Neural crest cell (in vitro differentiated cells): ENCODE data around the gene TGM3. TPM values are rescaled to one million over a fixed set of nuclear protein-coding genes. Genes with fewer than 3 reads are reported as not detected.

Experiments
- DNase-seq: peaks from one replicate; pipeline ENCODE4 v3.0.0; 2021; ENCODE audit warnings: low read depth, mixed read lengths, low spot score
- H3K27ac Mint-ChIP-seq: one replicate; pipeline ENCODE4 v1.8.0; 2021; ENCODE audit warnings: mild to moderate bottlenecking, mixed read lengths; ENCODE audit not compliant: unreplicated experiment
- H3K27me3 Mint-ChIP-seq: 2 replicates; pipeline ENCODE4 v1.8.0; 2021; ENCODE audit warnings: low read depth, mild to moderate bottlenecking, mixed read lengths
- H3K36me3 Mint-ChIP-seq: 2 replicates; pipeline ENCODE4 v1.8.0; 2021; ENCODE audit warnings: low read depth, mild to moderate bottlenecking, mixed read lengths
- H3K4me1 Mint-ChIP-seq: 2 replicates; pipeline ENCODE4 v1.8.0; 2021; ENCODE audit warnings: mixed read lengths
- H3K4me3 Mint-ChIP-seq: one replicate; pipeline ENCODE4 v1.8.0; 2021; ENCODE audit warnings: mild to moderate bottlenecking, mixed read lengths
- H3K9me3 Mint-ChIP-seq: 2 replicates; pipeline ENCODE4 v1.8.0; 2021; ENCODE audit warnings: mixed read lengths
- CTCF ChIP-seq: fragments of 200-600 bp; sonication (generic); conservative IDR thresholded peaks from 2 replicates; pipeline ENCODE4 v1.5.0; 2021; ENCODE audit warnings: antibody characterized with exemption, mild to moderate bottlenecking
- total RNA-seq: library from RNA; stranded (reverse); gene quantifications from 2 replicates; pipeline ENCODE4 v1.2.1, GENCODE V29; 2021

Gene TGM3
- total RNA-seq, 1 donor from 2014 or later = 0.23 TPM

GRCh38 chr20:2378893-2379292 lies 83.1 kb downstream of the TGM3 start:
- H3K36me3 Mint-ChIP-seq = no peaks in the 10 kb centered on the region
- H3K27ac Mint-ChIP-seq = no peak overlapping the region
- H3K27me3 Mint-ChIP-seq = peaks cover 2% of the 10 kb centered on the region
- no peaks in the 10 kb centered on the region for H3K4me1 Mint-ChIP-seq
- TF ChIP-seq CTCF = no peak
- H3K9me3 Mint-ChIP-seq = no peaks in the 10 kb centered on the region
- no peak overlapping the region for H3K4me3 Mint-ChIP-seq
- DNase-seq = no peak

- Mint-ChIP-seq H3K27ac (no peak overlapping the region), H3K36me3 (no peaks in the 10 kb centered on the region), H3K4me3 (no peak overlapping the region), H3K9me3 (no peaks in the 10 kb centered on the region), H3K27me3 (peaks cover 7% of the 10 kb centered on the region), H3K4me1 (no peaks in the 10 kb centered on the region)
- TF ChIP-seq CTCF = no peak
- DNase-seq = no peak
These were observed 83.9 kb downstream of the TGM3 start for GRCh38 chr20:2379511-2380229.

GRCh38 chr20:2380601-2381000 lies 84.8 kb downstream of the TGM3 start, which contains the start of gene TGM6:
TGM6 (plus strand) TSS chr20:2380901; CDS start chr20:2380969, 68 bp downstream.
- DNase-seq = no peak
- H3K4me3 Mint-ChIP-seq = no peak within 1 kb of the TSS
- no peak within 1 kb of the TSS for H3K27ac Mint-ChIP-seq
- H3K36me3 Mint-ChIP-seq = no peaks in the 10 kb centered on the region
- H3K27me3 Mint-ChIP-seq = peaks cover 9% of the 10 kb centered on the region
- TF ChIP-seq CTCF = no peak
- H3K4me1 Mint-ChIP-seq = no peaks in the 10 kb centered on the region
- H3K9me3 Mint-ChIP-seq = no peaks in the 10 kb centered on the region

- no peak for DNase-seq
These were observed 85.5 kb downstream of the TGM3 start for GRCh38 chr20:2381303-2381702.

GRCh38 chr20:2382833-2383232 lies 87.0 kb downstream of the TGM3 start:
- Mint-ChIP-seq H3K36me3 (no peaks in the 10 kb centered on the region), H3K4me1 (no peaks in the 10 kb centered on the region), H3K9me3 (no peaks in the 10 kb centered on the region), H3K27ac (peak overlapping the region; percentile 58), H3K27me3 (peaks cover 6% of the 10 kb centered on the region), H3K4me3 (no peak overlapping the region)
- DNase-seq = no peak
- no peak for TF ChIP-seq CTCF

More at GRCh38 chr20:2381303-2381702, 85.5 kb downstream of the TGM3 start:
- no peaks in the 10 kb centered on the region for H3K4me1 Mint-ChIP-seq
- H3K27me3 Mint-ChIP-seq = peaks cover 6% of the 10 kb centered on the region
- no peaks in the 10 kb centered on the region for H3K36me3 Mint-ChIP-seq
- TF ChIP-seq CTCF = no peak
- no peak overlapping the region for H3K27ac Mint-ChIP-seq
- no peak overlapping the region for H3K4me3 Mint-ChIP-seq
- no peaks in the 10 kb centered on the region for H3K9me3 Mint-ChIP-seq
